Stomach (tissue), 9 donors: ENCODE results near the gene CDC40. TPM values are rescaled to one million over a fixed set of nuclear protein-coding genes. Genes with fewer than 3 reads are reported as not detected.

Experiments
- DNase-seq, 2 donors: peaks; one replicate each; pipeline versions ENCODE4 v3.0.0 to v3.0.0-alpha.2; 2013 to 2019
- H3K27ac ChIP-seq, 5 donors: fragments of 200-600 bp in 4 of 5; sonication (generic) in 4 of 5; one replicate each; pipeline ENCODE4 v1.5.1; 2013 to 2019; ENCODE audit warnings: mild to moderate bottlenecking in 1 of 5, moderate library complexity in 1 of 5
- H3K27me3 ChIP-seq, 3 donors: fragments of 200-600 bp; sonication (generic); one replicate each; pipeline ENCODE4 v1.5.1; 2017 to 2019; ENCODE audit warnings: mixed run types in 1 of 3
- H3K36me3 ChIP-seq, 4 donors: fragments of 200-600 bp; sonication (generic); 1 replicate in 3 of 4; 2 replicates in 1 of 4; pipeline ENCODE4 v1.5.1; 2016 to 2019
- H3K4me1 ChIP-seq, 4 donors: fragments of 200-600 bp; sonication (generic); one replicate each; pipeline ENCODE4 v1.5.1; 2016 to 2019
- H3K4me3 ChIP-seq, 4 donors: fragments of 200-600 bp; sonication (generic) in 3 of 4; one replicate each; pipeline ENCODE4 v1.5.1; 2016 to 2019; ENCODE audit warnings: mild to moderate bottlenecking in 1 of 4
- H3K9me3 ChIP-seq, 4 donors: fragments of 200-600 bp; sonication (generic); one replicate each; pipeline ENCODE4 v1.5.1; 2016 to 2019
- EP300 ChIP-seq: sonication (generic); formaldehyde crosslinking; IDR thresholded peaks from one replicate; pipeline ENCODE4 v1.6.1; 2017; ENCODE audit warnings: antibody characterized with exemption
- POLR2A ChIP-seq, 4 donors: fragments of 450-650 bp; IDR thresholded peaks; one replicate each; pipeline ENCODE4 v1.6.1; 2016; ENCODE audit warnings: antibody characterized with exemption in 4 of 4, control low read depth in 2 of 4, mild to moderate bottlenecking in 1 of 4, moderate library complexity in 1 of 4
- POLR2AphosphoS5 ChIP-seq, 3 donors: sonication (generic); formaldehyde crosslinking; IDR thresholded peaks; one replicate each; pipeline ENCODE4 v1.6.1; 2016; ENCODE audit warnings: antibody characterized with exemption in 3 of 3
- WGBS, 5 donors: extraction: QIAGEN DNeasy Blood & Tissue Kit in 3 of 5; methylation state at CpG; one replicate each; pipeline versions ENCODE4 v1.1.5 to v1.1.7; 2013 to 2018; 5-methylcytosine and 5-hydroxymethylcytosine counted together
- intact Hi-C: fragments of 100-400 bp; cut with DNase I; formaldehyde crosslinking; loops from one replicate; pipeline ENCODE4 v1.15.1; 2023; ENCODE audit warnings: low total_unique reads
- polyA plus RNA-seq, 3 donors: library from polyadenylated mRNA; stranded (reverse); fragments of 200-250 nt; gene quantifications; one replicate each; pipeline ENCODE4 v1.2.3, GENCODE V29; 2013
- total RNA-seq, 5 donors: library from RNA; depleted of rRNA; stranded (reverse); fragments of >200 nt; gene quantifications; one replicate each; pipeline versions ENCODE4 v1.1.0 to v1.2.3, GENCODE V29; 2014 to 2016
- TF ChIP-seq, protein P1 (sequence below), 7 experiments: fragments of 450-650 bp in 4 of 7; fragments of 200-600 bp in 3 of 7; sonication (generic) in 3 of 7; IDR thresholded peaks; one replicate each; pipeline ENCODE4 v1.5.1; 2016 to 2019; ENCODE audit warnings: antibody characterized with exemption in 7 of 7, control low read depth in 2 of 7, mild to moderate bottlenecking in 1 of 7
- donor health status: healthy with polysubstance abuse.
- donor health status: Bipolar disorder and iron deficiency.
- donor health status: healthy.

CDC40 gene
- total and polyA plus RNA-seq, 8 donors, result 5.2 to 27.7 (median 10.1) TPM

DNA sequence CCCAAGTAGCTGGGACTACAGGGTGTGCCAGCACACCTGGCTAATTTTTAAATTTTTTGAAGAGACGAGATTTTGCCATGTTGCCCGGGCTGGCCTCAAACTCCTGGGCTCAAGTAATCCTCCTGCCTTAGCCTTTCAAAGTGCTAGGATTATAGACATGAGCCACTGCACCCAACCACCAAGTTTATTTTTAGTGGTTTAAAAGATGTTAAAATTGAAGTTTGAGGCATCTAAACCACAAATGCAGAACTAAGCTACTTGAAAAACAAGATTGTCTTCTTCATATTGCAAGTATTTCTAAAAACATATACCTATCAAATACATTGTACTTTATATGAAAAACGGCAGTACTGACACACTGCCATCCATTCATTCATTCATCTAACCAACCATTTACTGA lies 32.4 kb upstream of the CDC40 start:
- H3K27ac ChIP-seq, result no peak overlapping the region
- TF ChIP-seq EP300 (no peak), POLR2A (IDR thresholded peaks at IDR 0.05) (no peak), POLR2AphosphoS5 (IDR thresholded peaks at IDR 0.05) (no peak)
- TF ChIP-seq, protein P1, sequence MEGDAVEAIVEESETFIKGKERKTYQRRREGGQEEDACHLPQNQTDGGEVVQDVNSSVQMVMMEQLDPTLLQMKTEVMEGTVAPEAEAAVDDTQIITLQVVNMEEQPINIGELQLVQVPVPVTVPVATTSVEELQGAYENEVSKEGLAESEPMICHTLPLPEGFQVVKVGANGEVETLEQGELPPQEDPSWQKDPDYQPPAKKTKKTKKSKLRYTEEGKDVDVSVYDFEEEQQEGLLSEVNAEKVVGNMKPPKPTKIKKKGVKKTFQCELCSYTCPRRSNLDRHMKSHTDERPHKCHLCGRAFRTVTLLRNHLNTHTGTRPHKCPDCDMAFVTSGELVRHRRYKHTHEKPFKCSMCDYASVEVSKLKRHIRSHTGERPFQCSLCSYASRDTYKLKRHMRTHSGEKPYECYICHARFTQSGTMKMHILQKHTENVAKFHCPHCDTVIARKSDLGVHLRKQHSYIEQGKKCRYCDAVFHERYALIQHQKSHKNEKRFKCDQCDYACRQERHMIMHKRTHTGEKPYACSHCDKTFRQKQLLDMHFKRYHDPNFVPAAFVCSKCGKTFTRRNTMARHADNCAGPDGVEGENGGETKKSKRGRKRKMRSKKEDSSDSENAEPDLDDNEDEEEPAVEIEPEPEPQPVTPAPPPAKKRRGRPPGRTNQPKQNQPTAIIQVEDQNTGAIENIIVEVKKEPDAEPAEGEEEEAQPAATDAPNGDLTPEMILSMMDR (IDR thresholded peaks at IDR 0.05), result no peak
- no peaks in the 10 kb centered on the region for H3K27me3 ChIP-seq
- H3K9me3 ChIP-seq, result no peaks in the 10 kb centered on the region
- 75 to 82% (median 79%) methylated on average over 3 of the region's 3 CpGs for WGBS, 5 donors
- no peaks in the 10 kb centered on the region for H3K36me3 ChIP-seq
- DNase-seq, result no peak
- H3K4me3 ChIP-seq, result no peak overlapping the region
- H3K4me1 ChIP-seq, result no peaks in the 10 kb centered on the region
- intact Hi-C loops, result no loop called here

DNA sequence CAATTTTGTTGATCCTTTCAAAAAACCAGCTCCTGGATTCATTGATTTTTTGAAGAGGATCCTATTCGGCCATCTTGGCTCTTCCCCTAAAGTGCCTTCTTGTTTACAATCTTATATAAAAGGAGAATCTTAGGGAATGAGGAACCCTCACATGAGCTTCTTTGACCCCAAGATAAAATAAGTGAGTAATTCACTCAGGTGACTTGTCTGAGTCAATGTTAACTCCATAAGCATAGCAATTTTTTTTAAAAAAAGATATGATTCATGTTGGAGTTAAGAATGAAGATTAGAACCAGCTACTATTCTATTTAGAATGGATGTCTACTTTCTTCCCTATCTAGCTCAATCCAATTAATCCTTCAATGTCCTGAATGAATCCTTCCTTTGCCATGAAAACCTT lies 21.7 kb upstream of the CDC40 start:
- no peaks in the 10 kb centered on the region for H3K4me1 ChIP-seq
- no peak overlapping the region for H3K27ac ChIP-seq
- no peak overlapping the region for H3K4me3 ChIP-seq
- no peaks in the 10 kb centered on the region for H3K36me3 ChIP-seq
- H3K9me3 ChIP-seq, result no peaks in the 10 kb centered on the region
- no peak for TF ChIP-seq POLR2AphosphoS5 (IDR thresholded peaks at IDR 0.05)
- TF ChIP-seq EP300, result no peak
- TF ChIP-seq, protein P1 (IDR thresholded peaks at IDR 0.05), result no peak
- TF ChIP-seq POLR2A (IDR thresholded peaks at IDR 0.05), result no peak
- DNase-seq, result no peak
- no peaks in the 10 kb centered on the region for H3K27me3 ChIP-seq
- WGBS, 5 donors, result 82 to 100% (median 93%) methylated on average over 1 of the region's 1 CpG
- intact Hi-C loops, result no loop called here

DNA sequence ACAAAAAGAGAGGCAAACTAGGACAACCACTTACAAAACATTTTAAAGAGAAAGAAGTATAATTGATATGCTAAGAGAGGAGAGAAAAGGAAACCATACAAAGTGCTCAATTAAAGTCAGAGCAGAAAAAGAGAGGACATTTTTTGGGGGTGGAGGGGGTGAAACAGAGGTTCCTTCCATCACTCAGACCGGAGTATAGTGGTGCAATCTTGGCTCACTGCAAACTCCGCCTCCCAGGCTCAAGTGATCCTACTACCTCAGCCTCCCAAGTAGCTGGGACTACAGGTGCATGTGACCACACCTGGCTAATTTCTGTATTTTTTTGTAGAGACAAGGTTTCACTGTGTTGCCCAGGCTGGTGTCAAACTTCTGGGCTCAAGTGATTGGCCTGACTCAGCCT lies 10.1 kb upstream of the CDC40 start:
- peaks cover 0 to 15% (median 7%) of the 10 kb centered on the region in 4 donors for H3K4me1 ChIP-seq
- intact Hi-C loops, result loop anchor here (10.0 kb wide), 1 partner anchor 225 kb away; no protein-coding TSS in a partner anchor
- no peaks in the 10 kb centered on the region for H3K27me3 ChIP-seq
- no peak overlapping the region for H3K27ac ChIP-seq
- no peak overlapping the region for H3K4me3 ChIP-seq
- TF ChIP-seq POLR2A (IDR thresholded peaks at IDR 0.05) (no peak), EP300 (no peak), POLR2AphosphoS5 (IDR thresholded peaks at IDR 0.05) (no peak)
- TF ChIP-seq, protein P1 (IDR thresholded peaks at IDR 0.05), result no peak
- WGBS, 5 donors, result 85 to 100% (median 94%) methylated on average over 2 of the region's 2 CpGs
- H3K36me3 ChIP-seq, result no peaks in the 10 kb centered on the region
- DNase-seq, result no peak
- H3K9me3 ChIP-seq, result no peaks in the 10 kb centered on the region

DNA sequence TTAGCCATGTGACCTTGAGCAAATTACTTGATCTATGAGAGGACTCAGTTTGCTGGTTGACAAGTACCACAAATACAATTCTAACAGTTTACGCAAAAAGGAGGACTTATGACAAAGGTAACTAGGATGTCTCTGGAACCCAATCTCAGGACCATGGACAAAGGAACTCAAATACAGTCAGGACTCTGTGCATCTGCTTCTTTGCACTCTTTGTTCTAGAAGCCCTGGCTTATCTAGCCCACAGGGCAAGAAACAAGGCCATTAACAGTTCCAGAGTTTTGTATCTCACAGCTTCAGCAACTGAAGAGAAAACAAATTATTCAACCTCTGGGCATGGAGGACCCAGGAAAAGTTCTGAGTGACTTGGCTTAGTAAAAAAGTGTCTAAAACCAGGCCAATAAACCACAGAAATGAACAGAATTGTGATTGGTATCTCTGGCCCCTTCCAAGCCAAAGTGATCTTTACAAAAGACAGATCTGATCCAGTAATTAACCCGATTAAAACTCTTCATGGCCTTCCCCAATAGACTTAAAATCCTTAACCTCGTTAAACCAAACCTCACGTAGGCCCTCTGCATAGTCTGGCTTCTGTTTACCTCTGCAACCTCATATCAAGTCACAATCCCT lies 6.6 kb upstream of the CDC40 start:
- Histone ChIP-seq H3K36me3 (no peaks in the 10 kb centered on the region), H3K4me1 (peaks cover 0 to 24% (median 13%) of the 10 kb centered on the region in 4 donors)
- intact Hi-C loops, result loop anchor here (10.0 kb wide), 1 partner anchor 221 kb away; no protein-coding TSS in a partner anchor

More for the DNA sequence above, 6.6 kb upstream of the CDC40 start:
- Histone ChIP-seq H3K4me3 (no peak overlapping the region), H3K9me3 (no peaks in the 10 kb centered on the region), H3K27ac (no peak overlapping the region), H3K27me3 (no peaks in the 10 kb centered on the region)
- no peak for DNase-seq
- WGBS, 5 donors, result 41 to 66% (median 58%) methylated on average over 4 of the region's 4 CpGs
- no peak for TF ChIP-seq POLR2A (IDR thresholded peaks at IDR 0.05)
- TF ChIP-seq, protein P1 (IDR thresholded peaks at IDR 0.05), result no peak
- TF ChIP-seq EP300, result no peak
- no peak for TF ChIP-seq POLR2AphosphoS5 (IDR thresholded peaks at IDR 0.05)
